WTC11 (cell line): ENCODE results near the gene SORCS2.

Experiments used
- CREB1 ChIP-seq: sonication (generic); formaldehyde crosslinking; IDR thresholded peaks from 2 replicates; pipeline ENCODE4 v1.8.0; 2023; ENCODE audit warnings: mild to moderate bottlenecking, missing genetic modification reagents
- CREM ChIP-seq: sonication (generic); formaldehyde crosslinking; IDR thresholded peaks from 2 replicates; pipeline ENCODE4 v1.8.1; 2022; ENCODE audit warnings: mild to moderate bottlenecking, missing genetic modification reagents, moderate library complexity
- CTCF ChIP-seq: fragments of 200-600 bp; IDR thresholded peaks from 2 replicates; pipeline ENCODE4 v1.8.0; 2022; ENCODE audit warnings: antibody characterized with exemption
- E2F4 ChIP-seq: sonication (generic); formaldehyde crosslinking; IDR thresholded peaks from 2 replicates; pipeline ENCODE4 v1.8.1; 2022; ENCODE audit warnings: low read depth, mild to moderate bottlenecking, moderate library complexity, missing genetic modification reagents, borderline replicate concordance
- FOXK1 ChIP-seq: sonication (generic); formaldehyde crosslinking; IDR thresholded peaks from 2 replicates; pipeline ENCODE4 v1.8.0; 2022; ENCODE audit warnings: mild to moderate bottlenecking, moderate library complexity, missing genetic modification reagents
- GABPB1 ChIP-seq: sonication (generic); formaldehyde crosslinking; IDR thresholded peaks from 2 replicates; pipeline ENCODE4 v1.8.1; 2023; ENCODE audit warnings: mild to moderate bottlenecking, missing genetic modification reagents
- HMGXB4 ChIP-seq: sonication (generic); formaldehyde crosslinking; IDR thresholded peaks from 2 replicates; pipeline ENCODE4 v1.8.1; 2023; ENCODE audit warnings: mild to moderate bottlenecking, moderate library complexity, missing genetic modification reagents
- MAX ChIP-seq: sonication (generic); formaldehyde crosslinking; IDR thresholded peaks from 2 replicates; pipeline ENCODE4 v1.8.0; 2022; ENCODE audit warnings: mild to moderate bottlenecking, missing genetic modification reagents
- NFYB ChIP-seq: sonication (generic); formaldehyde crosslinking; conservative IDR thresholded peaks from 2 replicates; pipeline ENCODE4 v1.8.0; 2022; ENCODE audit warnings: low read depth, missing genetic modification reagents

DNA sequence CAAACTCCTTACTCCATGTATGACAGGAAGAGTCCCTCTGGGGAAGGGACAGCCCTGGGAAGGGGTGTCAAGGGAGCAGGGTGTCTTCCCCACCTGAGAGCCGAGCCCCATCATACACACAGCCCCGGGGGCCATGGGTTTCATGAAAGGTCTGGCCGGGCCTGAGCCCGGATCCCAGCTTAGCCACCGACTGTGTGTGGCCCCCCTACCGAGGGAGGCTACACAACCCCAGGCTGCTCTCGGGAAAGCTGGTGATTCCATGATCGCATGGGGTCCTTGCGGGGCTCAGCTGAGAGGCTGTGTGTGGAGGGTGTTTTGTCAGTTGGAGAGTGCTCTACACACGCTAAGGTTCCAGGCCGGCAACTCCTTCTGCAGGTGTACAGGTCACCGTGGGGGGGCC, 55.6 kb downstream of the SORCS2 start:
- TF ChIP-seq FOXK1 (CRISPR knock-in tag) (no peak), CTCF (no peak), CREB1 (CRISPR knock-in tag) (no peak), HMGXB4 (CRISPR knock-in tag) (no peak), GABPB1 (CRISPR knock-in tag) (no peak), CREM (CRISPR knock-in tag) (no peak), MAX (no peak), E2F4 (CRISPR knock-in tag) (no peak), NFYB (no peak)
